Smooth muscle cell (in vitro differentiated cells): ENCODE results near the gene COQ2. TPM values are rescaled to one million over a fixed set of nuclear protein-coding genes. Genes with fewer than 3 reads are reported as not detected.

ENCODE experiments used
- DNase-seq: peaks from one replicate; lab custom pipeline; 2025; ENCODE audit not compliant: unreplicated experiment; lab: John Stamatoyannopoulos, UW
- H2AFZ ChIP-seq: fragments of 200-600 bp; sonication (generic); 2 replicates; pipeline ENCODE4 v1.6.0; 2016; ENCODE audit warnings: antibody characterized with exemption, low read depth, mild to moderate bottlenecking
- H3F3A ChIP-seq: fragments of 200-600 bp; sonication (generic); 2 replicates; pipeline ENCODE4 v1.6.0; 2017; ENCODE audit warnings: antibody characterized with exemption, low read depth
- H3K27ac ChIP-seq: fragments of 200-600 bp; sonication (generic); 2 replicates; pipeline ENCODE4 v1.5.1; 2016; ENCODE audit warnings: low read depth, mild to moderate bottlenecking
- H3K27me3 ChIP-seq: fragments of 200-600 bp; sonication (generic); 2 replicates; pipeline ENCODE4 v1.6.1; 2016; ENCODE audit warnings: low read depth, mild to moderate bottlenecking
- H3K36me3 ChIP-seq: fragments of 200-600 bp; sonication (generic); 2 replicates; pipeline ENCODE4 v1.5.1; 2016; ENCODE audit warnings: low read depth
- H3K4me1 ChIP-seq: fragments of 200-600 bp; sonication (generic); 2 replicates; pipeline ENCODE4 v1.5.1; 2016; ENCODE audit warnings: low read depth
- H3K4me2 ChIP-seq: fragments of 200-600 bp; sonication (generic); 2 replicates; pipeline ENCODE4 v1.6.0; 2016; ENCODE audit warnings: mild to moderate bottlenecking
- H3K4me3 ChIP-seq: fragments of 200-600 bp; sonication (generic); 2 replicates; pipeline ENCODE4 v1.5.1; 2016; ENCODE audit warnings: mild to moderate bottlenecking
- H3K79me2 ChIP-seq: fragments of 200-600 bp; sonication (generic); 2 replicates; pipeline ENCODE4 v1.6.0; 2016; ENCODE audit warnings: low read depth, mild to moderate bottlenecking
- H3K9ac ChIP-seq: fragments of 200-600 bp; sonication (generic); 2 replicates; pipeline ENCODE4 v1.6.0; 2016; ENCODE audit warnings: low read depth
- H3K9me3 ChIP-seq: fragments of 200-600 bp; sonication (generic); replicated peaks from 2 replicates; pipeline ENCODE4 v1.5.1; 2016; ENCODE audit warnings: low read depth
- H4K20me1 ChIP-seq: fragments of 200-600 bp; sonication (generic); 2 replicates; pipeline ENCODE4 v1.6.0; 2016; ENCODE audit warnings: low read depth
- CTCF ChIP-seq: fragments of 200-600 bp; sonication (generic); IDR thresholded peaks from 2 replicates; pipeline ENCODE4 v1.5.1; 2017; ENCODE audit warnings: borderline replicate concordance, mild to moderate bottlenecking, antibody characterized with exemption; ENCODE audit not compliant: insufficient read depth, poor library complexity, severe bottlenecking
- WGBS: methylation state at CpG from one replicate; pipeline ENCODE4 v1.1.7; 2016; ENCODE audit warnings: low lambda C conversion rate; 5-methylcytosine and 5-hydroxymethylcytosine counted together
- polyA plus RNA-seq: library from polyadenylated mRNA; unstranded; fragments of >200 nt; fragmentation: Nextera tagmentation; extraction: Ambion mirVana; gene quantifications from 2 replicates; pipeline ENCODE4 v1.2.1, GENCODE V29; 2016
- total RNA-seq: library from RNA; depleted of rRNA; stranded (reverse); fragments of >200 nt; gene quantifications from 2 replicates; pipeline ENCODE4 v1.2.3, GENCODE V29; 2014

COQ2 gene
- total and polyA plus RNA-seq, 2 experiments from 2014 or later = 5.7 to 8.1 TPM

GRCh38 chr4:83266689-83267088 lies 17.9 kb downstream of the COQ2 start:
- H4K20me1 ChIP-seq = no peaks in the 10 kb centered on the region
- H3K79me2 ChIP-seq = no peaks in the 10 kb centered on the region
- no peak for TF ChIP-seq CTCF
- peaks cover 4% of the 10 kb centered on the region for H3F3A ChIP-seq
- H3K27ac ChIP-seq = peak overlapping the region; percentile 49
- no peak overlapping the region for H3K9ac ChIP-seq
- H2AFZ ChIP-seq = no peak overlapping the region
- no peak for DNase-seq
- no peaks in the 10 kb centered on the region for H3K36me3 ChIP-seq
- no peaks in the 10 kb centered on the region for H3K27me3 ChIP-seq
- peak overlapping the region; percentile 43 for H3K4me2 ChIP-seq
- peaks cover 12% of the 10 kb centered on the region for H3K4me1 ChIP-seq
- 43% methylated on average over 1 of the region's 1 CpG for WGBS
- no peaks in the 10 kb centered on the region for H3K9me3 ChIP-seq
- H3K4me3 ChIP-seq = no peak overlapping the region

- Histone ChIP-seq H3K27ac (no peak overlapping the region), H3K27me3 (no peaks in the 10 kb centered on the region), H3K36me3 (no peaks in the 10 kb centered on the region), H2AFZ (no peak overlapping the region), H3K9me3 (no peaks in the 10 kb centered on the region), H3K4me1 (no peaks in the 10 kb centered on the region), H3F3A (peaks cover 2% of the 10 kb centered on the region), H4K20me1 (no peaks in the 10 kb centered on the region), H3K79me2 (no peaks in the 10 kb centered on the region), H3K4me3 (no peak overlapping the region), H3K4me2 (no peak overlapping the region), H3K9ac (no peak overlapping the region)
- DNase-seq = no peak
- TF ChIP-seq CTCF = no peak
- WGBS = 93% methylated on average over 1 of the region's 1 CpG
Measured at GRCh38 chr4:83263106-83263505, 21.5 kb downstream of the COQ2 start.

- DNase-seq = no peak
- H3K27me3 ChIP-seq = no peaks in the 10 kb centered on the region
- H3K4me1 ChIP-seq = no peaks in the 10 kb centered on the region
- H3F3A ChIP-seq = no peaks in the 10 kb centered on the region
- whole genome bisulfite sequencing = 89% methylated on average over 2 of the region's 2 CpGs
- H3K9ac ChIP-seq = no peak overlapping the region
- no peaks in the 10 kb centered on the region for H3K9me3 ChIP-seq
- no peak overlapping the region for H2AFZ ChIP-seq
- H4K20me1 ChIP-seq = no peaks in the 10 kb centered on the region
- no peak overlapping the region for H3K27ac ChIP-seq
- no peak for TF ChIP-seq CTCF
- H3K79me2 ChIP-seq = no peaks in the 10 kb centered on the region
- H3K4me2 ChIP-seq = no peak overlapping the region
- H3K4me3 ChIP-seq = no peak overlapping the region
- H3K36me3 ChIP-seq = no peaks in the 10 kb centered on the region
Measured at GRCh38 chr4:83262682-83263081, 21.9 kb downstream of the COQ2 start.

GRCh38 chr4:83261307-83261706 lies 23.3 kb downstream of the COQ2 start:
- H3K27me3 ChIP-seq = no peaks in the 10 kb centered on the region
- H3K4me2 ChIP-seq = no peak overlapping the region
- H3K9me3 ChIP-seq = no peaks in the 10 kb centered on the region
- WGBS = 94% methylated on average over 5 of the region's 5 CpGs
- H3K27ac ChIP-seq = no peak overlapping the region
- peaks cover 5% of the 10 kb centered on the region for H3F3A ChIP-seq
- H4K20me1 ChIP-seq = no peaks in the 10 kb centered on the region
- no peak for DNase-seq
- H3K4me3 ChIP-seq = no peak overlapping the region
- no peaks in the 10 kb centered on the region for H3K36me3 ChIP-seq
- TF ChIP-seq CTCF = no peak
- H3K4me1 ChIP-seq = no peaks in the 10 kb centered on the region
- no peaks in the 10 kb centered on the region for H3K79me2 ChIP-seq
- H2AFZ ChIP-seq = no peak overlapping the region
- H3K9ac ChIP-seq = no peak overlapping the region
